WTC11 (cell line): Measurements from ENCODE around the gene CLCF1. TPM values are rescaled to one million over a fixed set of nuclear protein-coding genes. Genes with fewer than 3 reads are reported as not detected.
A peak's percentile ranks its signal among the peaks of the same experiment; 100 is the strongest.

ENCODE experiments used
- ATAC-seq: fragments of 200-7000 bp; cut with Tn5 transposase; 2 replicates; pipeline ENCODE4 v1.10.0; 2021; ENCODE audit warnings: mild to moderate bottlenecking, moderate library complexity
- CTCF ChIA-PET: fragments of 300-600 bp; sonication (Branson Sonifier 250); formaldehyde crosslinking; loops from one replicate; lab custom pipeline; 2021; ENCODE audit warnings: antibody characterized with exemption; lab: Charles Lee
- POLR2A ChIA-PET: fragments of 350-600 bp; sonication (Branson Sonifier 250); formaldehyde crosslinking; loops from one replicate; lab custom pipeline; 2021; ENCODE audit warnings: antibody characterized with exemption; lab: Charles Lee
- DNase-seq: peaks from one replicate; pipeline ENCODE4 v3.0.0; 2021; ENCODE audit warnings: low spot score
- H3K27ac Mint-ChIP-seq: 2 replicates; pipeline ENCODE4 v1.8.0; 2021; ENCODE audit warnings: mixed read lengths
- H3K27me3 Mint-ChIP-seq: 2 replicates; pipeline ENCODE4 v1.8.0; 2021; ENCODE audit warnings: low read depth, mild to moderate bottlenecking, moderate library complexity, mixed read lengths
- H3K36me3 Mint-ChIP-seq: 2 replicates; pipeline ENCODE4 v1.8.0; 2021; ENCODE audit warnings: mixed read lengths
- H3K4me1 Mint-ChIP-seq: 2 replicates; pipeline ENCODE4 v1.8.0; 2022; ENCODE audit warnings: mixed read lengths
- H3K4me3 Mint-ChIP-seq: 2 replicates; pipeline ENCODE4 v1.8.0; 2021; ENCODE audit warnings: mild to moderate bottlenecking, moderate library complexity, mixed read lengths
- H3K9me3 Mint-ChIP-seq: 2 replicates; pipeline ENCODE4 v1.8.0; 2021; ENCODE audit warnings: mixed read lengths
- AFF4 ChIP-seq: sonication (generic); formaldehyde crosslinking; IDR thresholded peaks from 2 replicates; pipeline ENCODE4 v1.8.1; 2023; ENCODE audit warnings: mild to moderate bottlenecking, missing genetic modification reagents, borderline replicate concordance
- CREM ChIP-seq: sonication (generic); formaldehyde crosslinking; IDR thresholded peaks from 2 replicates; pipeline ENCODE4 v1.8.1; 2022; ENCODE audit warnings: mild to moderate bottlenecking, missing genetic modification reagents, moderate library complexity
- E2F1 ChIP-seq: sonication (generic); formaldehyde crosslinking; IDR thresholded peaks from 2 replicates; pipeline ENCODE4 v1.8.0; 2022; ENCODE audit warnings: mild to moderate bottlenecking, missing genetic modification reagents
- E2F4 ChIP-seq: sonication (generic); formaldehyde crosslinking; IDR thresholded peaks from 2 replicates; pipeline ENCODE4 v1.8.1; 2022; ENCODE audit warnings: low read depth, mild to moderate bottlenecking, moderate library complexity, missing genetic modification reagents, borderline replicate concordance
- E2F5 ChIP-seq: sonication (generic); formaldehyde crosslinking; IDR thresholded peaks from 2 replicates; pipeline ENCODE4 v1.8.1; 2022; ENCODE audit warnings: mild to moderate bottlenecking, moderate library complexity, missing genetic modification reagents
- ELF4 ChIP-seq: sonication (generic); formaldehyde crosslinking; IDR thresholded peaks from 2 replicates; pipeline ENCODE4 v1.8.1; 2022; ENCODE audit warnings: low read depth, mild to moderate bottlenecking, moderate library complexity, missing genetic modification reagents
- HMGA2 ChIP-seq: fragments of 250-450 bp; sonication (Bioruptor Pico); IDR thresholded peaks from 2 replicates; pipeline ENCODE4 v1.4.0; 2021; ENCODE audit warnings: mild to moderate bottlenecking, moderate library complexity
- KAT7 ChIP-seq: sonication (generic); formaldehyde crosslinking; IDR thresholded peaks from 2 replicates; pipeline ENCODE4 v1.8.1; 2023; ENCODE audit warnings: missing genetic modification reagents, mild to moderate bottlenecking, borderline replicate concordance
- NR1H2 ChIP-seq: sonication (generic); formaldehyde crosslinking; IDR thresholded peaks from 2 replicates; pipeline ENCODE4 v1.9.0; 2021; ENCODE audit warnings: mild to moderate bottlenecking, moderate library complexity, missing genetic modification reagents
- SMAD4 ChIP-seq: sonication (generic); formaldehyde crosslinking; IDR thresholded peaks from 2 replicates; pipeline ENCODE4 v1.8.0; 2022; ENCODE audit warnings: mild to moderate bottlenecking, missing genetic modification reagents
- STAT6 ChIP-seq: sonication (generic); formaldehyde crosslinking; conservative IDR thresholded peaks from 2 replicates; pipeline ENCODE4 v1.8.1; 2023; ENCODE audit warnings: mild to moderate bottlenecking, low read depth, missing genetic modification reagents, moderate library complexity
- TCF7 ChIP-seq: sonication (generic); formaldehyde crosslinking; IDR thresholded peaks from 2 replicates; pipeline ENCODE4 v1.8.0; 2022; ENCODE audit warnings: mild to moderate bottlenecking, low read depth, missing genetic modification reagents, moderate library complexity
- TEAD4 ChIP-seq: sonication (generic); formaldehyde crosslinking; IDR thresholded peaks from 2 replicates; pipeline ENCODE4 v1.8.0; 2022; ENCODE audit warnings: mild to moderate bottlenecking, missing genetic modification reagents
- ZBTB43 ChIP-seq: sonication (generic); formaldehyde crosslinking; IDR thresholded peaks from 2 replicates; pipeline ENCODE4 v1.8.1; 2023; ENCODE audit warnings: mild to moderate bottlenecking, missing genetic modification reagents
- ZNF219 ChIP-seq: sonication (generic); formaldehyde crosslinking; IDR thresholded peaks from 2 replicates; pipeline ENCODE4 v1.8.0; 2023; ENCODE audit warnings: missing genetic modification reagents, mild to moderate bottlenecking, borderline replicate concordance
- ZNF232 ChIP-seq: sonication (generic); formaldehyde crosslinking; IDR thresholded peaks from 2 replicates; pipeline ENCODE4 v1.8.0; 2022; ENCODE audit warnings: mild to moderate bottlenecking, missing genetic modification reagents
- ZNF263 ChIP-seq: sonication (generic); formaldehyde crosslinking; IDR thresholded peaks from 2 replicates; pipeline ENCODE4 v1.8.1; 2022; ENCODE audit warnings: low read depth, mild to moderate bottlenecking, moderate library complexity, missing genetic modification reagents
- ZNF317 ChIP-seq: sonication (generic); formaldehyde crosslinking; IDR thresholded peaks from 2 replicates; pipeline ENCODE4 v1.8.1; 2023; ENCODE audit warnings: low read depth, mild to moderate bottlenecking, moderate library complexity, missing genetic modification reagents, borderline replicate concordance
- ZNF423 ChIP-seq: fragments of 250-450 bp; sonication (Bioruptor Pico); IDR thresholded peaks from 2 replicates; pipeline ENCODE4 v2.1.2; 2022; ENCODE audit warnings: mild to moderate bottlenecking, moderate library complexity
- total RNA-seq: library from RNA; stranded (reverse); gene quantifications from 3 replicates; pipeline ENCODE4 v1.2.3, GENCODE V29; 2021

Gene CLCF1
- total RNA-seq, 1 experiment from 2014 or later: 0.92 TPM

- no peaks in the 10 kb centered on the region for H3K9me3 Mint-ChIP-seq
- H3K4me3 Mint-ChIP-seq: peak overlapping the region; percentile 63
- POLR2A ChIA-PET: interaction anchor here (0.8 to 2.5 kb wide), 6 partner anchors 8 to 49 kb away, joined by 3 to 11 read pairs (median 4); partner anchors contain the start of genes PPP1CA, RAD9A, RPS6KB2 and TMEM134
- DNase-seq (no peak), ATAC-seq (no peak)
- H3K27ac Mint-ChIP-seq: no peak overlapping the region
- peaks cover 19% of the 10 kb centered on the region for H3K4me1 Mint-ChIP-seq
- peaks cover 6% of the 10 kb centered on the region; the same call in 1 of the 2 replicates for H3K27me3 Mint-ChIP-seq
- TF ChIP-seq ZNF423 (CRISPR knock-in tag) (peak; percentile 35; the same call in 1 of the 2 replicates), ELF4 (no peak), ZNF232 (CRISPR knock-in tag) (no peak)
- TF ChIP-seq, all 79 proteins: peak for 1
- CTCF ChIA-PET: interaction anchor here (0.8 to 4.1 kb wide), 8 partner anchors 18 to 209 kb away, joined by 3 to 45 read pairs (median 6); partner anchors contain the start of genes CLCF1, NUDT8, PPP1CA and TBC1D10C
- no peaks in the 10 kb centered on the region for H3K36me3 Mint-ChIP-seq
Measured at GRCh38 chr11:67420147-67420645, 46.8 kb upstream of the CLCF1 start.

GRCh38 chr11:67419325-67420049 is 46.1 kb upstream of the CLCF1 start:
- POLR2A ChIA-PET: interaction anchor here (0.8 to 2.5 kb wide), 4 partner anchors 9 to 454 kb away, joined by 3 to 11 read pairs (median 5); partner anchors contain the start of genes PPP1CA and RPS6KB2
- H3K9me3 Mint-ChIP-seq: no peaks in the 10 kb centered on the region
- no peak overlapping the region for H3K27ac Mint-ChIP-seq
- TF ChIP-seq CREM (CRISPR knock-in tag) (no peak), ZNF317 (CRISPR knock-in tag) (no peak), KAT7 (CRISPR knock-in tag) (no peak), ZNF232 (CRISPR knock-in tag) (no peak), ZBTB43 (CRISPR knock-in tag) (no peak), E2F1 (CRISPR knock-in tag) (no peak), ELF4 (no peak), TCF7 (no peak), NR1H2 (CRISPR knock-in tag) (no peak), HMGA2 (CRISPR knock-in tag) (no peak), ZNF263 (CRISPR knock-in tag) (no peak), STAT6 (CRISPR knock-in tag) (no peak), ZNF219 (no peak), TEAD4 (CRISPR knock-in tag) (no peak), E2F5 (CRISPR knock-in tag) (no peak), SMAD4 (CRISPR knock-in tag) (no peak), AFF4 (CRISPR knock-in tag) (no peak), E2F4 (CRISPR knock-in tag) (no peak)

More at GRCh38 chr11:67419325-67420049, 46.1 kb upstream of the CLCF1 start:
- peak overlapping the region; percentile 29 for H3K4me3 Mint-ChIP-seq
- peaks cover 19% of the 10 kb centered on the region for H3K4me1 Mint-ChIP-seq
- CTCF ChIA-PET: interaction anchor here (0.8 to 4.1 kb wide), 7 partner anchors 12 to 68 kb away, joined by 3 to 45 read pairs (median 5); partner anchors contain the start of genes PPP1CA and TBC1D10C
- DNase-seq (no peak), ATAC-seq (no peak)
- no peaks in the 10 kb centered on the region for H3K36me3 Mint-ChIP-seq
- H3K27me3 Mint-ChIP-seq: peaks cover 6% of the 10 kb centered on the region; the same call in 1 of the 2 replicates
